PC-3 (cell line): ENCODE data around the gene BMP5. TPM values are rescaled to one million over a fixed set of nuclear protein-coding genes. Genes with fewer than 3 reads are reported as not detected.

ENCODE experiments used
- ATAC-seq: fragments of 200-7000 bp; cut with Tn5 transposase; 2 replicates; pipeline ENCODE4 v1.9.1; 2020; ENCODE audit warnings: mild to moderate bottlenecking, moderate library complexity
- BruUV-seq: library from RNA; stranded (reverse); fragments of 400-500 nt; replicated peaks from 2 replicates; lab custom pipeline; 2021; lab: Mats Ljungman, UMichigan
- CTCF ChIA-PET: fragments of 300-600 bp; sonication (Branson Sonifier 250); formaldehyde crosslinking; loops from one replicate; lab custom pipeline; 2022; ENCODE audit warnings: antibody characterized with exemption; lab: Charles Lee
- POLR2A ChIA-PET: fragments of 300-600 bp; sonication (Branson Sonifier 250); formaldehyde crosslinking; loops from one replicate; lab custom pipeline; 2022; ENCODE audit warnings: antibody characterized with exemption; ENCODE audit not compliant: unreplicated experiment; lab: Charles Lee
- DNase-seq: peaks from one replicate; pipeline ENCODE4 v3.0.0-alpha.2; 2015
- H2AFZ ChIP-seq: fragments of 300-600 bp; sonication (generic); 2 replicates; pipeline ENCODE4 v1.6.0; 2016; ENCODE audit warnings: antibody characterized with exemption, low read length
- H3F3A ChIP-seq: fragments of 300-600 bp; sonication (generic); one replicate; pipeline ENCODE4 v1.6.0; 2017; ENCODE audit warnings: antibody characterized with exemption, low read length, control low read depth, mild to moderate bottlenecking; ENCODE audit not compliant: unreplicated experiment
- H3K27ac ChIP-seq: fragments of 300-600 bp; sonication (generic); 2 replicates; pipeline ENCODE4 v1.5.1; 2016; ENCODE audit warnings: mild to moderate bottlenecking, low read length
- H3K27me3 ChIP-seq: fragments of 300-600 bp; sonication (generic); 2 replicates; pipeline ENCODE4 v1.6.1; 2016; ENCODE audit warnings: low read length, mixed read lengths
- H3K36me3 ChIP-seq: fragments of 300-600 bp; sonication (generic); 2 replicates; pipeline ENCODE4 v1.6.1; 2016; ENCODE audit warnings: low read depth, mixed run types, low read length, mixed read lengths
- H3K4me1 ChIP-seq: fragments of 300-600 bp; sonication (generic); 2 replicates; pipeline ENCODE4 v1.5.1; 2016; ENCODE audit warnings: low read length; ENCODE audit not compliant: insufficient read depth
- H3K4me2 ChIP-seq: fragments of 300-600 bp; sonication (generic); 2 replicates; pipeline ENCODE4 v1.6.0; 2016; ENCODE audit warnings: low read length
- H3K4me3 ChIP-seq: fragments of 300-600 bp; sonication (generic); 2 replicates; pipeline ENCODE4 v1.5.1; 2016; ENCODE audit warnings: mild to moderate bottlenecking, low read length, mixed read lengths
- H3K79me2 ChIP-seq: fragments of 300-600 bp; sonication (generic); 2 replicates; pipeline ENCODE4 v1.6.1; 2017; ENCODE audit warnings: low read length, mixed read lengths
- H3K9ac ChIP-seq: fragments of 300-600 bp; sonication (generic); 2 replicates; pipeline ENCODE4 v1.6.0; 2016; ENCODE audit warnings: mild to moderate bottlenecking, low read length
- H3K9me2 ChIP-seq: fragments of 300-600 bp; sonication (generic); replicated peaks from 2 replicates; pipeline ENCODE4 v1.6.1; 2016; ENCODE audit warnings: mixed run types, low read length, mixed read lengths
- H3K9me3 ChIP-seq: fragments of 300-600 bp; sonication (generic); 2 replicates; pipeline ENCODE4 v1.6.1; 2016; ENCODE audit warnings: low read length, mixed read lengths
- H4K20me1 ChIP-seq: fragments of 300-600 bp; sonication (generic); 2 replicates; pipeline ENCODE4 v1.6.1; 2016; ENCODE audit warnings: low read length, mixed read lengths
- EZH2 ChIP-seq: fragments of 300-600 bp; sonication (generic); IDR thresholded peaks from one replicate; pipeline ENCODE4 v1.6.1; 2017; ENCODE audit warnings: antibody characterized with exemption, mild to moderate bottlenecking, low read length; ENCODE audit not compliant: unreplicated experiment
- EZH2phosphoT487 ChIP-seq: fragments of 300-600 bp; sonication (generic); IDR thresholded peaks from 2 replicates; pipeline ENCODE4 v1.6.1; 2018; ENCODE audit warnings: mild to moderate bottlenecking, antibody characterized with exemption, low read length, borderline replicate concordance
- intact Hi-C: fragments of 100-400 bp; cut with micrococcal nuclease; formaldehyde crosslinking; loops from 2 replicates; pipeline ENCODE4 v1.9.0; 2023
- total RNA-seq: library from RNA; depleted of rRNA; stranded (reverse); fragments of >200 nt; gene quantifications from 2 replicates; pipeline ENCODE4 v1.2.3, GENCODE V29; 2014
- TF ChIP-seq, protein P1 (sequence below): fragments of 300-600 bp; sonication (generic); conservative IDR thresholded peaks from 2 replicates; pipeline ENCODE4 v1.5.1; 2017; ENCODE audit warnings: antibody characterized with exemption, low read depth, mild to moderate bottlenecking, low read length

The BMP5 gene
- total RNA-seq, 1 experiment from 2014 or later, result not detected

DNA sequence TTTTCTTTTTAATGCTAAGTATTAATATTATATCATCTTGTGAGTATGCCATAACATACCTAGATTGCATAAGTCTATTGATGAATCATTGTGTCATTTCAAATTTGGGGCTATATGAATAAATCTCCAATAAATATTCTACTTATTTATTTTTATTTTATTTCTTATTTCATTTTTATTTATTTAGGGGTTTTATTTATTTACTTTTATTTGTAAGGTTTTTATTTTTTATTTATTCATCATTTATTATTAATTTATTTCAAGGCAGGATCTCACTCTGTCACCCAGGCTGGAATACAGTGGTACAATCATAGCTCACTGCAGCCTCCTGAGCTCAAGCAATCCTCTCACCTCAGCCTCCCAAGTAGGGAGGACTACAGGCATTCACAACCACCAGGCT, 36.3 kb downstream of the BMP5 start:
- Histone ChIP-seq H3K27me3 (no peaks in the 10 kb centered on the region), H3F3A (no peaks in the 10 kb centered on the region), H2AFZ (no peak overlapping the region), H3K9me2 (no peaks in the 10 kb centered on the region), H3K9me3 (no peaks in the 10 kb centered on the region), H3K4me2 (no peak overlapping the region), H3K27ac (no peak overlapping the region), H3K4me1 (no peaks in the 10 kb centered on the region), H3K36me3 (no peaks in the 10 kb centered on the region), H3K4me3 (no peak overlapping the region), H3K9ac (no peak overlapping the region), H3K79me2 (no peaks in the 10 kb centered on the region), H4K20me1 (no peaks in the 10 kb centered on the region)
- POLR2A ChIA-PET, result no interaction called here
- no TSS peak for BruUV-seq
- CTCF ChIA-PET, result no interaction called here
- TF ChIP-seq EZH2phosphoT487, result no peak
- TF ChIP-seq EZH2, result no peak
- TF ChIP-seq, protein P1, sequence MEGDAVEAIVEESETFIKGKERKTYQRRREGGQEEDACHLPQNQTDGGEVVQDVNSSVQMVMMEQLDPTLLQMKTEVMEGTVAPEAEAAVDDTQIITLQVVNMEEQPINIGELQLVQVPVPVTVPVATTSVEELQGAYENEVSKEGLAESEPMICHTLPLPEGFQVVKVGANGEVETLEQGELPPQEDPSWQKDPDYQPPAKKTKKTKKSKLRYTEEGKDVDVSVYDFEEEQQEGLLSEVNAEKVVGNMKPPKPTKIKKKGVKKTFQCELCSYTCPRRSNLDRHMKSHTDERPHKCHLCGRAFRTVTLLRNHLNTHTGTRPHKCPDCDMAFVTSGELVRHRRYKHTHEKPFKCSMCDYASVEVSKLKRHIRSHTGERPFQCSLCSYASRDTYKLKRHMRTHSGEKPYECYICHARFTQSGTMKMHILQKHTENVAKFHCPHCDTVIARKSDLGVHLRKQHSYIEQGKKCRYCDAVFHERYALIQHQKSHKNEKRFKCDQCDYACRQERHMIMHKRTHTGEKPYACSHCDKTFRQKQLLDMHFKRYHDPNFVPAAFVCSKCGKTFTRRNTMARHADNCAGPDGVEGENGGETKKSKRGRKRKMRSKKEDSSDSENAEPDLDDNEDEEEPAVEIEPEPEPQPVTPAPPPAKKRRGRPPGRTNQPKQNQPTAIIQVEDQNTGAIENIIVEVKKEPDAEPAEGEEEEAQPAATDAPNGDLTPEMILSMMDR, result no peak
- ATAC-seq (no peak), DNase-seq (no peak)
- intact Hi-C loops, result no loop called here

GRCh38 chr6:55836945-55837344, 38.4 kb downstream of the BMP5 start:
- POLR2A ChIA-PET, result no interaction called here
- H4K20me1 ChIP-seq, result no peaks in the 10 kb centered on the region

GRCh38 chr6:55836481-55836880, 38.9 kb downstream of the BMP5 start:
- no peak for ATAC-seq
- Histone ChIP-seq H3K9me3 (no peaks in the 10 kb centered on the region), H3K4me1 (no peaks in the 10 kb centered on the region), H3K36me3 (no peaks in the 10 kb centered on the region), H3K9ac (no peak overlapping the region), H3K27ac (no peak overlapping the region), H4K20me1 (no peaks in the 10 kb centered on the region), H3K79me2 (no peaks in the 10 kb centered on the region), H3F3A (no peaks in the 10 kb centered on the region), H3K4me2 (no peak overlapping the region), H3K9me2 (no peaks in the 10 kb centered on the region), H3K4me3 (no peak overlapping the region), H3K27me3 (no peaks in the 10 kb centered on the region), H2AFZ (no peak overlapping the region)
- DNase-seq, result no peak
- intact Hi-C loops, result no loop called here
- BruUV-seq, result no TSS peak
- TF ChIP-seq EZH2, result no peak
- no peak for TF ChIP-seq EZH2phosphoT487
- TF ChIP-seq, protein P1, result no peak
- ChIA-PET POLR2A (no interaction called here), CTCF (no interaction called here)

More at GRCh38 chr6:55836945-55837344, 38.4 kb downstream of the BMP5 start:
- Histone ChIP-seq H3K27me3 (no peaks in the 10 kb centered on the region), H3K9me2 (no peaks in the 10 kb centered on the region), H3K36me3 (no peaks in the 10 kb centered on the region), H3K4me1 (no peaks in the 10 kb centered on the region), H3K9ac (no peak overlapping the region), H3K27ac (no peak overlapping the region), H3K79me2 (no peaks in the 10 kb centered on the region), H3K9me3 (no peaks in the 10 kb centered on the region), H3K4me3 (no peak overlapping the region), H3K4me2 (no peak overlapping the region), H3F3A (no peaks in the 10 kb centered on the region), H2AFZ (no peak overlapping the region)
- TF ChIP-seq, protein P1, result no peak
- TF ChIP-seq EZH2 (no peak), EZH2phosphoT487 (no peak)
- no peak for ATAC-seq
- CTCF ChIA-PET, result no interaction called here
- no peak for DNase-seq
- no TSS peak for BruUV-seq
- intact Hi-C loops, result no loop called here
